SU-DHL-6 (cell line): ENCODE data around the gene SETD2.

Experiments
- EZH2phosphoT487 ChIP-seq: fragments of 200-600 bp; sonication (generic), shearing (Covaris generic); conservative IDR thresholded peaks from 2 replicates; pipeline ENCODE4 v1.6.1; 2018; ENCODE audit warnings: mild to moderate bottlenecking, antibody characterized with exemption, low read length, moderate library complexity, mixed read lengths
- TF ChIP-seq, protein P1 (sequence below): fragments of 200-600 bp; sonication (generic); IDR thresholded peaks from one replicate; pipeline ENCODE4 v1.5.1; 2017; ENCODE audit warnings: antibody characterized with exemption, mild to moderate bottlenecking, low read length, moderate library complexity; ENCODE audit not compliant: insufficient read depth, poor library complexity, severe bottlenecking

DNA sequence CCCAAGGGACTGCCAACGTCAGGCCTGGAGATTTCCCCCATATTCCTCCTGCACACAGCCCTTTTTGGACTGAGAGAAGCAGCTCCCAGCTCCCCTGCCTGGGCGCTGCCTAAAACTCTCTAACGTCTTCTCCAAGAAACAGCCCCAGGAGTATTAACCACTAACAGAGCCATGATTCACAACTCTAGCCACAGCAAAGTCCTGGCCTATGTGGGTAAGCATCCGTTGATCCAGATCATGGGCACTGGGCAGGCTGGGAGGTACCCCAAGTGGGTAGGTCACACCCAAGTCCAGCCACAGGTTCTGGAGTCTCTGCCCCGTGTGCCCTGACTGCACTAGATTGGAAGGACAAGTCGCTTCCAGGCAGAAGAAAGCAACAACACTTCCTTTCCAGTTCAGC lies 152.5 kb downstream of the SETD2 start:
- TF ChIP-seq, protein P1, sequence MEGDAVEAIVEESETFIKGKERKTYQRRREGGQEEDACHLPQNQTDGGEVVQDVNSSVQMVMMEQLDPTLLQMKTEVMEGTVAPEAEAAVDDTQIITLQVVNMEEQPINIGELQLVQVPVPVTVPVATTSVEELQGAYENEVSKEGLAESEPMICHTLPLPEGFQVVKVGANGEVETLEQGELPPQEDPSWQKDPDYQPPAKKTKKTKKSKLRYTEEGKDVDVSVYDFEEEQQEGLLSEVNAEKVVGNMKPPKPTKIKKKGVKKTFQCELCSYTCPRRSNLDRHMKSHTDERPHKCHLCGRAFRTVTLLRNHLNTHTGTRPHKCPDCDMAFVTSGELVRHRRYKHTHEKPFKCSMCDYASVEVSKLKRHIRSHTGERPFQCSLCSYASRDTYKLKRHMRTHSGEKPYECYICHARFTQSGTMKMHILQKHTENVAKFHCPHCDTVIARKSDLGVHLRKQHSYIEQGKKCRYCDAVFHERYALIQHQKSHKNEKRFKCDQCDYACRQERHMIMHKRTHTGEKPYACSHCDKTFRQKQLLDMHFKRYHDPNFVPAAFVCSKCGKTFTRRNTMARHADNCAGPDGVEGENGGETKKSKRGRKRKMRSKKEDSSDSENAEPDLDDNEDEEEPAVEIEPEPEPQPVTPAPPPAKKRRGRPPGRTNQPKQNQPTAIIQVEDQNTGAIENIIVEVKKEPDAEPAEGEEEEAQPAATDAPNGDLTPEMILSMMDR: no peak
- TF ChIP-seq EZH2phosphoT487: no peak
